Epithelial cell of prostate (primary cell): ENCODE data around the gene SELENON.

ENCODE experiments used
- DNase-seq: peaks from one replicate; pipeline ENCODE4 v3.0.0-alpha.2; 2011; ENCODE audit warnings: low read depth, low spot score
- H3K27ac ChIP-seq: fragments of 450-650 bp; 2 replicates; pipeline ENCODE4 v1.5.1; 2017; ENCODE audit warnings: mild to moderate bottlenecking

Gene SELENON

DNA sequence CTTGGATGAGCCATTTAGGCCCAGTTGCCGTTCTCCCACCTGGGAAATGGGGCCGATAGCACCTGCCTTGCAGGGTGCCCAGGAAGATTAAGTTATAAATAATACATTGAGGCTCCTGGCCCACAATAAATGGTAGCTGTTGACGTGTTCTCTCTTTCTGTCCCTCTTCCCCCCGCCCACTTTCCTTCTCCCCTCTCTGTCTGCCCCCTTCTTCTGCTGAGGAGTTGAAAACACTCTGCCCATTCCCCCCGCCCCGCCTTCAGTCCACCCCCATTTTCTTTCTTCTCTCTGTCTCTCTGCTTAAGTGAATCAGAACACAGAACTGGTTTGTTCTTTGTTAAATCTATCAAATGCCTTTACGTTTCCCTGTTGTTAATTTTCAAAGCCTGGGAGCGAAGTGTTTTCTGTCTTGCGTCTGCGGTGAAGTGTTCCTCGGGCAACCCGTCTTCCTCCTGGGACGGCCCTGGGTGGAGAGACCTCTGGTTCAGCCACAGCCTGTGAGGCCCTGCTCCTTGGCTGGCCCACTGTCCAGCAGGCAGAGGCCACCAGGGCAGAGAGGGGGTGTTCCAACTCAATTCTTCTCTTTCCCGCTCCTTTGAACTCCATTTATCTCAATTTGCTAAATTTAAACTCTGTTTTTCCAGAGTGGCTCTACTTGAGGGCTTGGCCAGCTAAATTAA lies 29.3 kb upstream of the SELENON start:
- H3K27ac ChIP-seq: no peak overlapping the region
- DNase-seq: no peak

DNA sequence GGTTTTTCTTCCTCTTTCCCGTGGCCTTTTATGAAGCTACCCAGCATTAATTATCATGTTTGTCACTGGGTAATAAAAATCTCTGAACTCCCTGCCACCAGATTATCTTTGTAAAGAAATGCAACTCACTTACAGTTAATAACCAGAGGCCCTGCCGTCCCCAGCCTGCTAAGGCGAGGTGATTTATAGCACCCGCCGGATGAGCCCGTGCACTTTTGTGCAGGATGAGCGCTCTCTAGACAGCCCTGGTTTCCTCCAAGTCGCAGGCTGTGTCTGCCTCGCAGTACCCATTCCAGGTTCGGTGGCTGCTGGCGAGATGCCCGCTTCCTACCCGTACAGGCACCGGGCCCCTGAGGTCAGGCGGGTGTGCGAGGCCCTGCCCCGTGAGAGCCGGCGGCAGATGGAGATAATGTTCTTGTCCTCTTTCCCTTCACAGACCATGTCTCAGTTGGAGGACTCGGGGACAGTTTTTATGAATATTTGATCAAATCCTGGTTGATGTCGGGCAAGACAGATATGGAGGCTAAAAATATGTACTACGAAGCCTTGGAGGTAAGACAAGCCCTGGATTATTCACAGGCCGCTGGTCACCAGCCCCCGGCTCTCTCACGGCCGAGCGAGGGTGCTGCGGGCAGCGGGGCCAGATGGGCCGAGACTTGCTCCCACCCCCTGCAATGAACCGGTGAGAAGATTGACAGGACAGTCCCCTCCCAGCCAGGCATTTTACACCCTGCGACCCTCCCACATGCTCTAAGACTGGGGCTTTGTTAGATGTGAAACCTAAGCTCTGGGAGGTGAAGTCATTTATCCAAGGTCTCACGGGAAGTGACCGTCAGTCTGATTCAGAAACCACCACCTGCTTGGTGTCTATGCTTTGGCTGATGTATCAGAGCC lies 28.5 kb upstream of the SELENON start:
- no peak for DNase-seq
- no peak overlapping the region for H3K27ac ChIP-seq

DNA sequence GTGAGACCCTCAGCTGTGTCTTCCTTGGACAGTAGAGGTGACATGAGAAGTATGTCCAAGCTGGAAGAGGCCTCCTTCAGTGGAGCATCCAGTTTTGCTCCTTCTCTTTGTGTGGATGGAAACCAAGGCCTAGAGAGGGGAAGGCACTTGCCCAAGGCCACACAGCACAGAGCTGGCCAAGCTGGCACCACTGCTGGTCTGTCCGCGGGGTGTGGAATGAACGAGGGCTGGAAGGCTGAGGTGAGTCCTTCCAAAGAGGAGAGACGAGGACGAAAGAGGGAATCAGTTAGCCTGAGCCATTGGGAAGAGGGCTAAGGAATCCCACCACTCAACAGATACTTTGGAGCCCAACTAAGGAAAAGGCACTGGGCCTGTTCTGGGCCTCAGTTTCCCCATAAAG lies 27.8 kb upstream of the SELENON start:
- H3K27ac ChIP-seq: no peak overlapping the region
- DNase-seq: no peak

DNA sequence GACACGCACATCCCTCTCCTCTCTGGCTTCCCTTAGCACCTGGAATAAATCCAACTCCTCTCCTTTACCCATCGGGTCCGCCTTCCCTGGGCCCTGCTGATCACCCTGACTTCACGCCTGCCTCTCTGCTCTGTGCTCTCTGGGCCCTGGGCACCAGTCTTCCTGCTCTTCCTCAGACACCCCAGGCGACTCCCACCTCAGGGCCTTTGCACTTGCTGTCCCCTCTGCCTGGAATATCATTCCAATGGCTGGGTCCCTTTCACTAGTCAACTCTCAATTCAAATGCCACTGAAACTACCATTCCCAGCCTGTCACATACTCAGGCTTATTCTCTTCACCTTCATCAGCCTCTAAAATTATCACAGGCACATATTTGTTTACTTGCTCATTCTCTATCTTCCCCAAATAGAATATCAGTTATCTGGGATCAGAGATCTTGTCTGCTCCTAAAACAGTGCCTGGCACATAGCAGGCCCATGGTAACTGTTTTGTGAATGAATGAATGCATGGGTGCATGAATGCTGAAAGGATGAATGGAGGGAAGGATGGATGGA lies 27.2 kb upstream of the SELENON start:
- no peak overlapping the region for H3K27ac ChIP-seq
- no peak for DNase-seq

DNA sequence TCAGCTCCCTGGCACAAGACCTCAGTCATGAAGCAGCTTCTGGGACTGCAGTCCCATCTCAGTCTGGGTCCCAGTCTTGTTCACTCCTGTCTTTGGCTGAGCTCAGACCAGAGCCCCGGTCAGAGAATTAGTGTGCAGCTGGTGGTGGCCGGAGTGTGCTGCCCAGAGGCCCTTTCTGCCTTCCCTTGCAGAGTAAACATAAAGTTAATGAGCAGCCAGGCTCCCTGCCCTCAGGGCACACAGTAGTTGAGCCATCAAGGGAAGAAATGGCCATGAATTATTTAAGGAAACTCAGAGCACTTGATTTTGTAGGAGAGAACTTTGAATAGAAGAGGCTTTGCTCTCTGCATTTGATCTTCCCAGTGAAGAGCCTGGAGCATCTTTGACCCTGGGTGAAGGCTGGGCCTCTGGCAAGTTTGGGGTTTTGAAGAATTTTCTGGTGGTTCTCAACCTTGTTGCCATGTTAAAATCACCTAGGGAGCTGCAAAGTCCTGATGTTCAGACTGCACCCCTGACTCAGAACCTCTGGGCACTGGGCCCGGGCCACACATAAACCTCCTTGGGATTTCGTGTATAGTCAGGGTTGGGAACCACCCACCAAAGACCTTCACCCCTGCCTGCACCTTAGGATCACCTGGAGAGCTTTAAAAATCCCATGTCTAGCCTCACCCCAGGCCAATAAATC lies 26.4 kb upstream of the SELENON start:
- DNase-seq: no peak
- H3K27ac ChIP-seq: no peak overlapping the region

DNA sequence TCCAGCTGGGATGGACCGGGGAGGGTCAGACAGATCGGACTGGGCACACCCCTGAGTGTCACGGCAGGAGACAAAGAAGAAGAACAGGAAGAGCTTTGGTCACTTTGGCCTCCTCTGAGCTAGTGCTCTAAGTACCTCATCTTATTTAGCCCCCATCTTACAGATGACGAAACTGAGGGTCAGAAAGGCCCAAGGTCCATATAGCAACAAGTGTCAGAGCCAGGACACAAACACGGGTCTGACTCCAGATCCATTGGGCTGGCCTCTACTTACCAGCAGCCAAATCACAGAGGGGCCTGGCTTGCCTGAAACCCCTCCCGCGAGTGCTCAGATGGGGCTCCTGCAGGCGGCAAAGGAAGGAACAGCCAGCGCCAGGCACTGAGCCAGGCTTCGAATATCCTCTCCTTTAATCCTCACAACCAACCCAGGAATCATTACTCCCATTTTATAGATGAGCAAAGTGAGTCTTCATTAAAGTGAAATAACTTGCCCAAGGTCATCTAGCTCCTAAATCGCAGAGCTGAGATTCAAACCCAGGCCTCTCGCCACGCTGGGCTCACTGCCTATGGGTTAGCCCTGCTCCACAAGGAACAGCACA lies 25.7 kb upstream of the SELENON start:
- H3K27ac ChIP-seq: no peak overlapping the region
- no peak for DNase-seq

DNA sequence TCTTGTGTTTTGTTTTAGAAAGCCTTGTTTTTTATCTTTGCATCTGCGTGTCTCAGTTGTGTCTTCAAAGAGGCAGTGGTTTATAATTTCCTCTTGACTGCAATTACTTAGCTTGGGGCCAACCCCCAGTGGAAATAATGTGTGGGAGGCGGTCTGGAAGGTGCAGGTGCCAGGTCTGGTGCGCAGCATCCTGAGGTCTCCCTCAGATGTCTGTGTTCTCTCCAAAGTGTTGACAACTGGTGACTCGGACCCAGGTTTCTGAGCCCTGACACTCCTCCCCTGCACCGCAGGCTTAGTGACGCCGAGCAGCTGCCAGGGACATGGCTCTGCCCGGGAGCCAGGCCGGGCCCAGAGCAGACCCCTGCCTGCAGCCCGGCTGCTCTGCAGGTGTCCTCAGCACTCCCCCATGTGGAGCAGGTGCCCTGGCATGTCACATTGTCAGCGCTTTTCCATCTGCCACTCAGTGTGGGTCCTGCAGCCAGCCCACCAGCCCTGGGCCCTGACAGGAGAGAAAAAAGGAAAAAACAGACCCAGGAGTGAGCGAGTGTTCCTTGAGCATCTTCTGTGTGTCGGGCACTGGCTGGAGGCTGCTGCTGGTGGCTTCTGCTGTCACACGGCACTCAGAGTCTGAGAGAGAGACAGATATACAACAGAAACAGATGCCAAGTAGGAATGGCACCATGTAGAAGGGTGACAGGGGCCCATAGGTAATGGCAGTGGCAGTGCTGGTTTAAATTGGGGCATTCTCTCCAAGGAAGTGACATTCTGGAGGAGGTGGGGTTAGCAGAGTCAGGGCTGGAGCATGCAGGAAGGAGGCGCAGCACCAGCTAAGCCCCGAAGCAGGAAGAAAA lies 24.8 kb upstream of the SELENON start:
- DNase-seq: no peak
- no peak overlapping the region for H3K27ac ChIP-seq

DNA sequence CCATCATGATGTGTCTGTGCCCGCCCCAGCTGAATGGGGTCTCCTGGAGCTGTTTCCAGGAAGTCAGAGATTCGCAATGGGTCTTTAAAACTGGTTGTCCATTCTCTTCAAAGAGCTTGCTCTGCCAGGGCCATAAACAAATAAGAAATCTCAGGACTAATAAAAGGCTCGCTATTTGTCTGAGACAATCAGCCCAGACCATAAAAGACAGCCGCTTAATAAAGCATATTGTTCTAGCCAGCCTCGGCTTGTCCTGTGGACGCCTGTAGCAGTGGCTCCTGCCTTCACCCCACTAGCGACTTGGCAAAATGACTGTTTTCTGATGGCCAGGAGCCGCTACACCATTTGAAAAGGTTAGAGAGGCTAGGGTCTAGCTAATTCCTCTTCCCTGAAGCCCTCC lies 20.6 kb upstream of the SELENON start:
- H3K27ac ChIP-seq: no peak overlapping the region
- no peak for DNase-seq

DNA sequence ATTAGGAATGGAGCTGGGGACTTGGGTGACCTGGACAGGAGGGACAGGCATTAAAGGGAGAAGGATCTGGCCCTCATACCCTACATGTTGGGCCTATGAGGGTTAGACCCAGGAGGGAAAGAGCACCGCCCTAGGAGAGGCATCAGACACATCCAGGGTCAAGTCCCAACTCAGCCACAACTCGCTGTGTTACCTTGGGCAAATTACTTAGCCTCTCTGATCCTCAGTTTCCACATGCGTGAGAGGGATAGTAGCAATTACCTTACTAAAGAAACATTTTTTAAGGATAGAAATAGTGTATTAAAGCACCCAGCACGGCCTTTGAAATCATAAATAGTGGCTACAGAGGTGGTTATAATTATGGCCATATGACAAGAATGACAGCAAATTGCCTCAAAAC lies 20.1 kb upstream of the SELENON start:
- DNase-seq: no peak
- H3K27ac ChIP-seq: no peak overlapping the region

DNA sequence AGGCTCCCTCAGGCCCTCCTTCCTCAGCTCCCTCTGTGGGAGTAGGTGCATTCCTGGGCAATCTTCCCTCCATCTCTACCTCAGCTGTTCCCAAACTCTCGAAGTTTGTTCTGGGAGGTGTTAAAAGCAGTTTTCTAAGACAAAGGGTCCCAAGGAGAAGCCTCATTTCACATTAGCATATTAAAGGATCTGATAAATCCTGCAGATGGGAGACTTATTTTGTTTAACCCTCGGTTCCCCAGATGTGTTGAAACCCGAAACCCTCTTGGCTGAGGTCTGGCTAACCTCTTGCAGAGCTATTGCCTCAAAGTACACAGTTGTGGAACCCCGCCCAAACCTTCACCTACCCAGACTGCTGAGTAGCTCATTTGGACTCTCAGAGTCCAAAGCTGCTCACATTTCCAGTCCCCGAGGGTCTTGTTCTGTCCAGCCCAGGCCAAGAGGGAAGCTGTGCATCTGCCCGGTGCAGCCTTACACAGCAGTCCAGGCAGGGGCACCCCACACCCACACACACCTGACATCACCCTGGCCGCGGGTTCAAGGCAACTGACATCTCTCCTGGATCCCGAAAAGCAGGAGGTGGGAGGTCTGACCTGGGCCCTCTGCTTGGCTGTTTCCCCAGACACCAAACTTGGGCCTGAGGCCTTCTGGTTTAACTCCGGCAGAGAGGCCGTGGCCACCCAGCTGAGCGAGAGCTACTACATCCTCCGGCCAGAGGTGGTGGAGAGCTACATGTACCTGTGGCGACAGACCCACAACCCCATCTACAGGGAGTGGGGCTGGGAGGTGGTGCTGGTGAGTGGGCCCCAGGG lies 19.5 kb upstream of the SELENON start:
- H3K27ac ChIP-seq: no peak overlapping the region

DNA sequence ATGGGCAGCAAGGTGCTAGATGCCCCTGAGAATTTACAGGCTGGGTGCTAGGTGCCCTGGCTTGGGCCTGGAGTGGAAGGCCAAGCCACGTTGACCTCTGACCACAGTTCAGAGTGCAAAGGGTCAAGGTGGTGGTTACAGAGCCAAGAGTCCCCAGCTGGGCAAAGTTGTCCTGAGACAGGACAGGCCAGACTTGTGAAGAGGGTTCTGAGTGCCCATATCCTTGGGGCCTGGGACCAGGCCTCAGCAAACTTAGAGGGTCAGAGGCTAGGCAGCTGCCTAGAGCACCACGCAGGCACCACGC lies 18.9 kb upstream of the SELENON start:
- DNase-seq: no peak
- no peak overlapping the region for H3K27ac ChIP-seq

More for the DNA sequence above, 19.5 kb upstream of the SELENON start:
- no peak for DNase-seq

DNA sequence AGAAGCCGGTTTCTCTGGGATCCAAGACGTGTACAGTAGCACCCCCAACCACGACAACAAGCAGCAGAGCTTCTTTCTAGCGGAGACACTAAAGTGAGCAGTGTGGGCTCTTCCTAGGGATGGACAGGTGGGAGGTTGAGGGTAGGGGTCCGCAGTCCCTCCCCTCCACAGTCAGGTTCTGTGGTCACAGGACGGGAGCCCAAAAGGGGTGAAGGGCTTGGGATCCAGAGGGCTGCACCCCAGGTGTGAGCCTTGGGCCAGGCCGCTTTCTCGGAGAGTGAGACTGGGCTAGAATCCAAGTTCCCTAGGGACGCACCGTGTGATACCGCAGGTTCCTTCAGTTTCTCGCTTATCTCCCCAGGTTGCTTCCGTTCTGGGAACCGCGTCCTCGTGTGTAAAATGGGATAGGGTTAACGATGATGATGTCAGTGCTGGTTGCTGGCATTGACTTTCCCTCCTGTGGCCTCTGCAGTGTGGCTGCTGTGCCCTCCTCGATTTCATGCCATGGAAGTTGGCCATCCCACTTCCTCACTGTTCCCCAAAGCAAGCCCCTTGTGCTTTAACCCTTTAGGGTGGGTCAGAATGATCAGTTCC lies 17.3 kb upstream of the SELENON start:
- DNase-seq: no peak

DNA sequence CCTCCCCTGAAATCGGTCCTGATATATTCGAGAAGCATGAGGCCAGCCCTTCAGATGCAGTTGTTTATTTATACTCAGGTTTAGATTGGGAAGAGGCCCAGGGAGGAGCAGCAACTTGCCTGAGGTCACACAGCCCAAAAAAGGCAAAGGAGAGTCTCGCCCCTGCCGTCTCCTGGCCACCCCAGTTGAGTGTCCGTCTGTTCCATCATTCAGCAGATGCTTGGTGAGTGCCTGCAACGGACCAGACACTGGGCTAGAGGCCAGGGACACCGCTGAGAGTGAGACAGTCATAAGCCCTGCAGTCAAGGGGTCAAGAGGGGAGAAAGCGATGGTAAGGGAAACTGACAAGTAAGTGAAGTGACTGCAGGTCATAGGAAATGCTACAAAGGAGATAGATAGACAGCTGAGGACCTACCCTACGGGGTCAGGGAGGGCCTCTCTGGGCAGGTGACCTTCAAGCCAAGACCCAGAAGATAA lies 15.4 kb upstream of the SELENON start:
- no peak for DNase-seq
- no peak overlapping the region for H3K27ac ChIP-seq

More for the DNA sequence above, 17.3 kb upstream of the SELENON start:
- no peak overlapping the region for H3K27ac ChIP-seq

DNA sequence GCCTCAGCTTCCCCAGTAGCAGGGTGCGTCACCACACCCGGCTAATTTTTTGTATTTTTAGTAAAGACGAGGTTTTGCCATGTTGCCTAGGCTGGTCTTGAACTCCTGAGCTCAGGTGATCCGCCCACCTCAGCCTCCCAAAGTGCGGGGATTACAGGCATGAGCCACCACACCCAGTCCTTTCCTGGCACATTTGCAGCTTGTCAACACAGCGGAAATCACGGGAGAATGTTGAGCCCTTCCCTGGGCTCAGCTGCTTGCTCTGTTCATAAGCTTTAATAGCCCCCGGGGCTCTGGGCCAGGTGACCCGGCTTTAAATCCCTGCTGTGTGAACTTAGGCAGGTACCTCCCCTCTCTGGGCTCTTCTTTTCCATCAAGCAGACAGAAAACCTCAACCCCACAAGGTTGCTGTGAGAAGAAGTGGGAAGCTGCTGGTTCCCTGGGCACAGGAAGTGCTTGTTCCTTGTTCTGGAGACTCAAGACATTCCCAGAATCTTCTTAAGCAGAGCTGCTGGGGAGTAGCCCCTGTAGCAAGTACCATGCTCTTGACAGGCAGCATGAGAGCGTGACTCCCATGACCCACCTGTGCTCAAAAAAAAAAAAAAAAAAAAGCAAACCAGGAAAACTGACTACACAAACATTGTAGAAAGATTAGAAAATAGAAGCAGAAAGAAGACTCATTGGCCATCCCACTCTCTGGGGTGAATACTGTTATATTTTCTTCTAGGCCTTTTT lies 14.5 kb upstream of the SELENON start:
- DNase-seq: no peak
- H3K27ac ChIP-seq: no peak overlapping the region

DNA sequence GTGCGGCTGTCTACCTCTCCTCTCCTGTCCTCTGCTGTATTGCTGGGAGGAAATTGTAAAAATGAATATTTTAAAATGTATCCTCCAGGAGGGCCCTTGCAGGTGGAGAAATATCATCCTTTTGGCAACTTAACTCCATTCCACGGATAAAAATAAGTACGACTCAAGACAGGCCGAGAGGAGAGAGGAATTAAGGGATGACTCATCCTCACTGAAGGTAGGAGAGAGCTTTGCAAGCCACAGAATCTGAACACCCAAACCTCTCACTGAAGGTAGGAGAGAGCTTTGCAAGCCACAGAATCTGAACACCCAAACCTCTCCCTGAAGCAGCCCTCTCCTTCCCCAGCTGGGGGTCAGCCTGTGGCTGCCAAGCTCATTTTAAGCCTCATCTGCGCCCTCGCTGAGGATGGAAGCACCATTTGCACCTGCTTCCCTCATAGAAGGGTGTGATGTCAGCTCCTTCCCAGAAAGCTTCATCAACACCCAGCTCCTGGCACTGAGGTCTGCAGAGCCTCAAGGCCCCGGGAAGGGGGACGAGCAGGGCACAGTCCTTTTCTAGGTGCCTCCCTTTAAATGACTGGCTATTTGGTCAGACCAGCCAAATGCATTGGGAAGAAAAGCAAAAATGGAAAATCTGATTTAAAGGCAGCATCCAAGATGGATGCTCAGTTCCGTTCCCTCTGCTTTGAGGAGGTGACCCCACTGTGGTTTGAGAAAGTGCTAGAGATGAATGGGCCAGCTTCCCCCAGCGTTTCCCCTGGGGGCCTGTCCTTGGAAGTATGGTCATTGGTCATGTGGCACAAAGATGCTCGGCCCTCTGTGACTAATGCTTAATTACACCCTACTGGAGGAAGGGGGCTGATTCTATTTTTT lies 12.9 kb upstream of the SELENON start:
- H3K27ac ChIP-seq: no peak overlapping the region
- DNase-seq: no peak

DNA sequence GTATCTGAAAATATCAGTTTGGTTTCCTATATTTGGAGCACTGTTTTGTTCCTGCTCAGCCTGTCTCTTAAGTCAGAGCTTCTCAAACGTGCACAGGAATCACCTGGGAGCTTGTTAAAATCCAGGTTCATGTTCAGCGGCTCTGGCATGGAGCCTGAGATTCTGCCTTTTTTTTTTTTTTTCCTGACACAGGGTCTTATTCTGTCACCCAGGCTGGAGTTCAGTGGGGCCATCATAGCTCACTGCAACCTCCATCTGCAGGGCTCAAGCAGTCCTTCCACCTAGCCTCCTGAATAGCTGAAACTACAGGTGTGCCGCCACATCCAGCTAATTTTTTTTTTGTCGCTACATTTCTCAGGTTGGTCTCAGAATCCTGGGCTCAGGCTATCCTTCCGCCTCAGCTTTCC lies 12.2 kb upstream of the SELENON start:
- H3K27ac ChIP-seq: no peak overlapping the region
- no peak for DNase-seq

DNA sequence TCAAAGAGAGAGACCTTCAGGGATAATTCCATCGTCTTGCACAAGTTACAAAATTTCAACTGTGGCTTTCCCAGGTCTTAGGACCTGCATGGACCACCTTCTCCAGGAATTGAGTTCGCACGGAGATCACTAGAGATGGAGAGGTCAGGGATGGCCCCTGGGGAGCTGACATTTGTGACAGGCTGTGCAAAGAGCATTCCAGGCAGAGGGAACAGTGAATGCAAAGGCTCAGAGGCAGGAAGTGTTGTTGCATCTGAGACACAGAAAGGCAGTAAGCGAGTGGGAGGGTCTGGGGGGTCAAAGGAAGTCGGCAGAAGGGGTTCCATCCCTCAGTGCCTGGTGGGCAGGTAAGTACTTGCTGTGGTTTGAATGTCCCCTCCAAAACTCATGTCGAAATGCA lies 9.5 kb upstream of the SELENON start:
- no peak overlapping the region for H3K27ac ChIP-seq
- DNase-seq: no peak
